ENCODE data around the gene HIGD1A.

HIGD1A gene

DNA sequence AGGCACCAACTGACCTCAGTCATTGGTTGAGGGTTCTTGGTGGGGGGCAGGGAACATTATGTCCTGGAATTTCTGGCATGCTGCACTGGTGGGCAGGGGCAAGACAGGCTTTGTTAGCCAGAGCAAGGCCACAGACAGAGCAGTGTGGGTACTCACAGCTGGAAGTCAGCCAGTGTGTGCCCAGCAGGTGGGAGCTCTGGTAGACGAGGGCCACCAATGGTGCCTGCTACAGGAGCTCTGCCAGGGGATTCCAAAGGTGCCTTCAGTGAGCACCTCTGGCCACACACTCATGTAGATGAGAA, 40.1 kb upstream of the HIGD1A start:
- no peak overlapping the region for H3K4me3 ChIP-seq (ENCODE audit: extremely low read depth, insufficient read depth, low read length, poor library complexity, severe bottlenecking)
- 43 to 44% methylated on average over 1 of the region's 1 CpG for WGBS, 2 experiments (ENCODE audit: insufficient coverage in 2 of 2)

GRCh38 chr3:42843713-42844411, 39.6 kb upstream of the HIGD1A start:
- H3K27ac ChIP-seq (ENCODE audit: low read depth, low read length, severe bottlenecking) = no peak overlapping the region
- H3K9me3 ChIP-seq (ENCODE audit: control insufficient read depth, low read length) = no peaks in the 10 kb centered on the region
- 89 to 100% methylated on average over 2 of the region's 6 CpGs for WGBS, 2 experiments (ENCODE audit: insufficient coverage in 2 of 2)
- peaks cover 16% of the 10 kb centered on the region for H3K4me1 ChIP-seq (ENCODE audit: control insufficient read depth, insufficient read depth, low read length, poor library complexity, severe bottlenecking)
- H3K4me3 ChIP-seq (ENCODE audit: extremely low read depth, insufficient read depth, low read length, poor library complexity, severe bottlenecking) = no peak overlapping the region
- no peaks in the 10 kb centered on the region for H3K36me3 ChIP-seq (ENCODE audit: control insufficient read depth, insufficient read depth, low read length)

More for the DNA sequence above, 40.1 kb upstream of the HIGD1A start:
- no peaks in the 10 kb centered on the region for H3K36me3 ChIP-seq (ENCODE audit: control insufficient read depth, insufficient read depth, low read length)
- no peak overlapping the region for H3K27ac ChIP-seq (ENCODE audit: low read depth, low read length, severe bottlenecking)
- no peaks in the 10 kb centered on the region for H3K9me3 ChIP-seq (ENCODE audit: control insufficient read depth, low read length)
- peaks cover 16% of the 10 kb centered on the region for H3K4me1 ChIP-seq (ENCODE audit: control insufficient read depth, insufficient read depth, low read length, poor library complexity, severe bottlenecking)

GRCh38 chr3:42841332-42841731, 37.0 kb upstream of the HIGD1A start:
- Histone ChIP-seq H3K9me3 (ENCODE audit: control insufficient read depth, low read length) (no peaks in the 10 kb centered on the region), H3K4me1 (ENCODE audit: control insufficient read depth, insufficient read depth, low read length, poor library complexity, severe bottlenecking) (peaks cover 9% of the 10 kb centered on the region), H3K36me3 (ENCODE audit: control insufficient read depth, insufficient read depth, low read length) (no peaks in the 10 kb centered on the region), H3K4me3 (ENCODE audit: extremely low read depth, insufficient read depth, low read length, poor library complexity, severe bottlenecking) (no peak overlapping the region), H3K27ac (ENCODE audit: low read depth, low read length, severe bottlenecking) (no peak overlapping the region)
- 80 to 83% methylated on average over 1 of the region's 1 CpG for WGBS, 2 experiments (ENCODE audit: insufficient coverage in 2 of 2)

DNA sequence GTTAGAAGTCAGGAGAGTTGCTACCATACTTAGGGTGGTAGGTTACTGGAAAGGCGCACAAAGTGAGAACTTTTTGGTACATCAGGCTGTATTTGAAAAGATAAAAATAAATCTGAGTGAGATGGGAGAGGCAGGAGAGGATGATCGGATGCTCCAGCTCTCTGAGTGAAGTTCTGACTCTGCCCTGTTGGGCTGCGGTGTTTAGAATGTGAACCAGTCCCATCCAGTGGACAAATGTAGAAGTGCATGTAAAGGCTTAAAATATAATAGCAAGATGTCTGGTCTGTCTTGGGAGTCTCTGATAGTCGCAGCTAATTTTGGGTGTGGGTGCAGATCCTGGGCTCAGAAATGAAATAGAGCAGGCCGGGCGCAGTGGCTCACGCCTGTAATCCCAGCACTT, 35.3 kb upstream of the HIGD1A start:
- Histone ChIP-seq H3K36me3 (ENCODE audit: control insufficient read depth, insufficient read depth, low read length) (no peaks in the 10 kb centered on the region), H3K9me3 (ENCODE audit: control insufficient read depth, low read length) (no peaks in the 10 kb centered on the region), H3K4me3 (ENCODE audit: extremely low read depth, insufficient read depth, low read length, poor library complexity, severe bottlenecking) (no peak overlapping the region), H3K27ac (ENCODE audit: low read depth, low read length, severe bottlenecking) (no peak overlapping the region), H3K4me1 (ENCODE audit: control insufficient read depth, insufficient read depth, low read length, poor library complexity, severe bottlenecking) (peaks cover 4% of the 10 kb centered on the region)
- 72% methylated on average over 6 of the region's 7 CpGs for WGBS, 2 experiments (ENCODE audit: insufficient coverage in 2 of 2)

GRCh38 chr3:42838571-42838970, 34.3 kb upstream of the HIGD1A start:
- Histone ChIP-seq H3K9me3 (ENCODE audit: control insufficient read depth, low read length) (no peaks in the 10 kb centered on the region), H3K27ac (ENCODE audit: low read depth, low read length, severe bottlenecking) (no peak overlapping the region), H3K4me3 (ENCODE audit: extremely low read depth, insufficient read depth, low read length, poor library complexity, severe bottlenecking) (no peak overlapping the region), H3K4me1 (ENCODE audit: control insufficient read depth, insufficient read depth, low read length, poor library complexity, severe bottlenecking) (no peaks in the 10 kb centered on the region), H3K36me3 (ENCODE audit: control insufficient read depth, insufficient read depth, low read length) (no peaks in the 10 kb centered on the region)
- WGBS, 2 experiments (ENCODE audit: insufficient coverage in 2 of 2) = 100% methylated on average over 1 of the region's 4 CpGs; no CpG with 5 or more reads in 1 of the 2 experiments

DNA sequence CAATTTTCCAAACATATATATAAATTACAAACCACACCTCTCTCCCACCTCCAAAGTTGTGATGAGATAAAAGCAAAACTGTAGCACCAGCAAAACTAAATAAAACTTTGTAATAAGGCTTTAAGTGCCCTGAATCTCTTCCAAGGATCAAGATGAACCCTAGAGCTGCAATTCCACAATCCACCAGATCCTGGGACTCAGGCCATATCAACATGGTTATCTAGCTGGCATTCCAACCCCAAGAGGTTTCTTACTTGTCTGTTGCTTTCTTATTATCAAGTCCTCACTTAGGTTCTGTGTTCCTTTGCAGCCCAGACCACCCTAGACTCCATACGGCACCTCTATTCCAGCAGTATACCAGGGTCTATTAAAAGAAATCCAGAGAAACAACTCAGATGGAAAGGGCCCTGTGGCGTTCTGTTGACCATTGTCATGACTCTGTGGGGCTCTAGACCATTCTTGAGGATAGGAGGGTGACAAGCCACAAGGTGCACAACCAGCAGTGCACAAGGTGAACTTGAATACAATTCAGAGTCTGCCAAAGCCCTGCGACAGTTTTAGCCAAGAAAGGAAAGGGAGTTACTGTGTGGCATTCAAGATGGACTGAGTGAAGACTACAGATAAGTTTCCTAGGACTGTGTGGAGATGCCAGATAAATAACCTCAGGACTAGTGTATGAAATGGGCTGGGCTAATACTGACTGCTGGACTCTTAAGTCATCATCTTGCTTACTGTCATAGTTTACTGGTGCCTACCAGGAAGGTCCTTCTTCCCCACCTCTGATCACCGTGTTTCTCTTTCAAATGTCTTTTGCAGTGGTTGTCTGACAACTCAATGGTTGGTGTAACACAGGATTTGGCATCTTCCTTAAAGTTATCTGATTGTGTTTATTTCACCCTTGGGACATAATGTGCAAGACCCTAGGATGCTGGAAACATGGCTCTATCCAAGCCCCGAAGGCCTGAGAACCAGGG, 32.1 kb upstream of the HIGD1A start:
- H3K9me3 ChIP-seq (ENCODE audit: control insufficient read depth, low read length) = no peaks in the 10 kb centered on the region
- no peaks in the 10 kb centered on the region for H3K4me1 ChIP-seq (ENCODE audit: control insufficient read depth, insufficient read depth, low read length, poor library complexity, severe bottlenecking)
- H3K27ac ChIP-seq (ENCODE audit: low read depth, low read length, severe bottlenecking) = no peak overlapping the region
- WGBS, 2 experiments (ENCODE audit: insufficient coverage in 2 of 2) = 90 to 97% methylated on average over 3 to 4 of the region's 5 CpGs
- H3K4me3 ChIP-seq (ENCODE audit: extremely low read depth, insufficient read depth, low read length, poor library complexity, severe bottlenecking) = no peak overlapping the region
- H3K36me3 ChIP-seq (ENCODE audit: control insufficient read depth, insufficient read depth, low read length) = no peaks in the 10 kb centered on the region

GRCh38 chr3:42831321-42831713, 27.0 kb upstream of the HIGD1A start:
- Histone ChIP-seq H3K4me3 (ENCODE audit: extremely low read depth, insufficient read depth, low read length, poor library complexity, severe bottlenecking) (no peak overlapping the region), H3K36me3 (ENCODE audit: control insufficient read depth, insufficient read depth, low read length) (no peaks in the 10 kb centered on the region), H3K27ac (ENCODE audit: low read depth, low read length, severe bottlenecking) (no peak overlapping the region), H3K9me3 (ENCODE audit: control insufficient read depth, low read length) (no peaks in the 10 kb centered on the region), H3K4me1 (ENCODE audit: control insufficient read depth, insufficient read depth, low read length, poor library complexity, severe bottlenecking) (no peaks in the 10 kb centered on the region)
- 31 to 38% methylated on average over 3 of the region's 3 CpGs for WGBS, 2 experiments (ENCODE audit: insufficient coverage in 2 of 2)

DNA sequence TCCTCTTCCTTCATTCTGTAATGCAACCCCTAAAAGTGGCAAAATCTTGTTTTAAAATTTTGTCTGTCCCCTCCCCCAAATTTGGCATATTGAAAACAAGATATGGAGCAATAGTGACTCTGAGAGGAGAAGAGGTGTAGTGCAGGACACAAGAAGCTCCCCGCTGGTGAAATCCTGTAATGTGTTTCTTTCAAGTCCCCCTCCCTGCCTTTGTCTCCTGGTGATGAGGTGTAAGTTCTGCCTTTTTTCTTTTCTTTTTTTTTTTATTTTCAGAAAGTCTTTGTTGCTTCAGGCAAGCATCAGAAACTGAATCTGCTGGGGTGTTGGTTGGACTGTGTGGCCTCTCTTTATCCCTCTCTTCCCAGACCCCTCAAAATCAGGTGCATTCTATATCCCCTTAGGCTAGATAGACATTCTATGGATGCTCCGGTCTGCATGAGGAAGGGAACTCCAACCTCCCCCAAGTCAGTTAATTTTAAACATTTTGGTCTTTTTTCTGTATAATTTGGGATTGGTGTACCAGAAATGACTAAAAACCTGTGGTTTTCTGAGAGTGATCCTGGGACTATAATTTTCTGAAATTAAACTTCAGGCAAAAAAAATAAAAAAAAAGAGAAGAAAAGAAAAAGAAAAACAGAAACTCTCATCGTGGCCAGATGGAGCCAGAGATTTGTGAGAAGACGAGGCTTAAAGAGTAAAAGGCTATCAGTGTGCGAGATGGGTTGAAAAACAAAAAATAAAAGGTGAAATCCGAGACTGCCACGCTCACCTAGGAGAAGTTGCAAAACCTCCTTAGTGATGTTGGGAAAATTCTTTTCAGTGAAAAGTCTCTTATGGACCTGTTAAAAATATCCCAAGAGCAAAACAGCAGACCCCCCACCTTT, 26.4 kb upstream of the HIGD1A start:
- Histone ChIP-seq H3K9me3 (ENCODE audit: control insufficient read depth, low read length) (no peaks in the 10 kb centered on the region), H3K27ac (ENCODE audit: low read depth, low read length, severe bottlenecking) (no peak overlapping the region), H3K4me1 (ENCODE audit: control insufficient read depth, insufficient read depth, low read length, poor library complexity, severe bottlenecking) (no peaks in the 10 kb centered on the region), H3K36me3 (ENCODE audit: control insufficient read depth, insufficient read depth, low read length) (no peaks in the 10 kb centered on the region), H3K4me3 (ENCODE audit: extremely low read depth, insufficient read depth, low read length, poor library complexity, severe bottlenecking) (no peak overlapping the region)
- WGBS, 2 experiments (ENCODE audit: insufficient coverage in 2 of 2) = 49 to 52% methylated on average over 5 of the region's 7 CpGs

- H3K9me3 ChIP-seq (ENCODE audit: control insufficient read depth, low read length) = no peaks in the 10 kb centered on the region
- no peak overlapping the region for H3K4me3 ChIP-seq (ENCODE audit: extremely low read depth, insufficient read depth, low read length, poor library complexity, severe bottlenecking)
- no peaks in the 10 kb centered on the region for H3K4me1 ChIP-seq (ENCODE audit: control insufficient read depth, insufficient read depth, low read length, poor library complexity, severe bottlenecking)
- 86 to 96% methylated on average over 2 to 3 of the region's 5 CpGs for WGBS, 2 experiments (ENCODE audit: insufficient coverage in 2 of 2)
- no peaks in the 10 kb centered on the region for H3K36me3 ChIP-seq (ENCODE audit: control insufficient read depth, insufficient read depth, low read length)
- no peak overlapping the region for H3K27ac ChIP-seq (ENCODE audit: low read depth, low read length, severe bottlenecking)
These were observed 25.5 kb upstream of the HIGD1A start for GRCh38 chr3:42829628-42830436.
